Tibial nerve (tissue), 3 donors: ENCODE results near the gene MTG2.

ENCODE experiments used
- POLR2A ChIP-seq, 2 donors: fragments of 450-650 bp; IDR thresholded peaks; one replicate each; pipeline ENCODE4 v1.6.1; 2017; ENCODE audit warnings: antibody characterized with exemption in 2 of 2, mild to moderate bottlenecking in 2 of 2, moderate library complexity in 2 of 2
- TF ChIP-seq, protein P1 (sequence below), 5 experiments: fragments of 200-600 bp in 3 of 5; fragments of 450-650 bp in 2 of 5; sonication (generic) in 3 of 5; IDR thresholded peaks; one replicate each; pipeline ENCODE4 v1.5.1; 2016 to 2019; ENCODE audit warnings: antibody characterized with exemption in 5 of 5, mild to moderate bottlenecking in 3 of 5, moderate library complexity in 2 of 5

DNA sequence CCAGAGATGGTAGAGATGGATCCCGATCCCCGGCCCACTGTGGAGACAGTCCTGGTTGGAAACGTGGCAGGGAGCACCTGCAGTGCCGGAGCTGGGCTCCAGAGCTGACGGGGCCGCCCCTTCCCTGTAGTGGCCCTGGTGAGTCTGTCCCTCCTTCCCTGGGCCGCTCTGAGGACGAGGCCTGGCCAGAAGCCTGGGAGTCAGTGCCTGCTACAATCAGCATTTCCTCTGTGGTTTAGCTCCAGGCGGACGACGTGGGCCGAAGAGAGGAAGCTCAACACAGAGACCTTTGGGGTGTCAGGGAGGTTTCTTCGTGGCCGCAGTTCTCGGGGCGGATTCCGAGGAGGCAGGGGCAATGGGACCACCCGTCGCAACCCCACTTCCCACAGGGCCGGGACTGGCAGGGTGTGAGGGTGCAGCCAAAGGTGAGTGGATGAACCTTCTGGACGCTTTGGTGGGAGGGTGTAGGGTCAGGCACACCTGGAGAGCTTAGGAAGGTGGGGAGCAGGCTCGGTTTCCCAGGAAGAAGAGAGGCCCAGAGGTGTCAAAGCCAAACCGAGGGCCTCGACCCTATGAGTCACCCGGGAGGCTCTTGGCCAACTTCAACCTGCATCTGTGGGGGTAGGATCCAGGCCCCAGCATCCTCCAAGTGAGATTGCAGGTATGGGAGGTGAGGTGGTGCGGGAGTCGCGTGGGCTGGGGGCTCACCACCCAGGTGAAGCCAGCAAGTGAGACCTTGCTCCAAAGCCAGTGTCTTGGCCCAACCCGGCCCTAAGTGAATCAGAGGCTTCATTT, 49.6 kb upstream of the MTG2 start:
- TF ChIP-seq, protein P1, sequence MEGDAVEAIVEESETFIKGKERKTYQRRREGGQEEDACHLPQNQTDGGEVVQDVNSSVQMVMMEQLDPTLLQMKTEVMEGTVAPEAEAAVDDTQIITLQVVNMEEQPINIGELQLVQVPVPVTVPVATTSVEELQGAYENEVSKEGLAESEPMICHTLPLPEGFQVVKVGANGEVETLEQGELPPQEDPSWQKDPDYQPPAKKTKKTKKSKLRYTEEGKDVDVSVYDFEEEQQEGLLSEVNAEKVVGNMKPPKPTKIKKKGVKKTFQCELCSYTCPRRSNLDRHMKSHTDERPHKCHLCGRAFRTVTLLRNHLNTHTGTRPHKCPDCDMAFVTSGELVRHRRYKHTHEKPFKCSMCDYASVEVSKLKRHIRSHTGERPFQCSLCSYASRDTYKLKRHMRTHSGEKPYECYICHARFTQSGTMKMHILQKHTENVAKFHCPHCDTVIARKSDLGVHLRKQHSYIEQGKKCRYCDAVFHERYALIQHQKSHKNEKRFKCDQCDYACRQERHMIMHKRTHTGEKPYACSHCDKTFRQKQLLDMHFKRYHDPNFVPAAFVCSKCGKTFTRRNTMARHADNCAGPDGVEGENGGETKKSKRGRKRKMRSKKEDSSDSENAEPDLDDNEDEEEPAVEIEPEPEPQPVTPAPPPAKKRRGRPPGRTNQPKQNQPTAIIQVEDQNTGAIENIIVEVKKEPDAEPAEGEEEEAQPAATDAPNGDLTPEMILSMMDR (IDR thresholded peaks at IDR 0.05) = no peak
- TF ChIP-seq POLR2A (IDR thresholded peaks at IDR 0.05) = no peak
